Glomerular endothelial cell (primary cell): Measurements from ENCODE around the gene TMEM11. TPM values are rescaled to one million over a fixed set of nuclear protein-coding genes. Genes with fewer than 3 reads are reported as not detected.

Experiments
- DNase-seq: peaks from one replicate; pipeline ENCODE4 v3.0.0-alpha.2; 2011; ENCODE audit warnings: low read depth, low spot score; ENCODE audit errors: extremely low read depth
- total RNA-seq: library from RNA; depleted of rRNA; stranded (reverse); fragments of >200 nt; gene quantifications from 2 replicates; pipeline ENCODE4 v1.2.3, GENCODE V29; 2015

Gene TMEM11
- 33.8 and 33.9 TPM in 2 replicates for total RNA-seq

GRCh38 chr17:21214015-21214776, at the start of gene TMEM11:
TSS of gene TMEM11 (minus strand) at chr17:21214161. CDS start at chr17:21214152, 9 bp downstream.
- peak; percentile 44 for DNase-seq

- no peak for DNase-seq
Measured at GRCh38 chr17:21263376-21263775, 49.4 kb upstream of the TMEM11 start.

- no peak for DNase-seq
Measured at GRCh38 chr17:21262259-21262993, 48.5 kb upstream of the TMEM11 start.

GRCh38 chr17:21258593-21258992, 44.6 kb upstream of the TMEM11 start:
- no peak for DNase-seq

GRCh38 chr17:21253646-21254441, 39.9 kb upstream of the TMEM11 start:
- DNase-seq, result no peak

GRCh38 chr17:21252796-21253645, 39.1 kb upstream of the TMEM11 start, which contains the start of gene NATD1:
TSS of gene NATD1 (minus strand) at chr17:21253410. CDS start at chr17:21253264, 146 bp downstream.
- peak; percentile 22 for DNase-seq

- DNase-seq, result no peak
Measured at GRCh38 chr17:21252289-21252795, 38.4 kb upstream of the TMEM11 start.

GRCh38 chr17:21251337-21252010, 37.5 kb upstream of the TMEM11 start:
- no peak for DNase-seq

- DNase-seq, result no peak
Measured at GRCh38 chr17:21250854-21251253, 36.9 kb upstream of the TMEM11 start.

GRCh38 chr17:21249920-21250703, 36.2 kb upstream of the TMEM11 start:
- DNase-seq, result no peak

- DNase-seq, result no peak
Measured at GRCh38 chr17:21249086-21249795, 35.3 kb upstream of the TMEM11 start.

GRCh38 chr17:21248500-21248899, 34.5 kb upstream of the TMEM11 start:
- DNase-seq, result no peak

- no peak for DNase-seq
Measured at GRCh38 chr17:21247552-21248258, 33.7 kb upstream of the TMEM11 start.

GRCh38 chr17:21246698-21247097, 32.7 kb upstream of the TMEM11 start:
- DNase-seq, result no peak

GRCh38 chr17:21245639-21246084, 31.7 kb upstream of the TMEM11 start:
- no peak for DNase-seq

- DNase-seq, result no peak
Measured at GRCh38 chr17:21243516-21244303, 29.7 kb upstream of the TMEM11 start.
